Raji (cell line): Measurements from ENCODE around the gene BOK.

Experiments used
- POLR2A ChIP-seq: IDR thresholded peaks from 2 replicates; pipeline ENCODE4 v1.6.1; 2011; ENCODE audit warnings: low read depth, low read length, control low read depth; ENCODE audit not compliant: insufficient read depth

The BOK gene

GRCh38 chr2:241563981-241564595 is 5.5 kb downstream of the BOK start:
- TF ChIP-seq POLR2A = no peak

GRCh38 chr2:241564596-241565410 is 6.3 kb downstream of the BOK start:
- no peak for TF ChIP-seq POLR2A

- TF ChIP-seq POLR2A = no peak
These were observed 6.9 kb downstream of the BOK start for GRCh38 chr2:241565411-241565810.

- no peak for TF ChIP-seq POLR2A
These were observed 7.9 kb downstream of the BOK start for GRCh38 chr2:241566468-241566867.

- no peak for TF ChIP-seq POLR2A
These were observed 9.2 kb downstream of the BOK start for GRCh38 chr2:241567776-241568175.

- TF ChIP-seq POLR2A = no peak
These were observed 10.2 kb downstream of the BOK start for GRCh38 chr2:241568726-241569125.

- no peak for TF ChIP-seq POLR2A
These were observed 11.3 kb downstream of the BOK start for GRCh38 chr2:241569831-241570281.

- TF ChIP-seq POLR2A = no peak
These were observed 12.5 kb downstream of the BOK start for GRCh38 chr2:241570961-241571581.

GRCh38 chr2:241571821-241572620 is 13.5 kb downstream of the BOK start:
- TF ChIP-seq POLR2A = no peak

- TF ChIP-seq POLR2A = no peak
These were observed 15.2 kb downstream of the BOK start for GRCh38 chr2:241573741-241574140.

- no peak for TF ChIP-seq POLR2A
These were observed 16.5 kb downstream of the BOK start for GRCh38 chr2:241574911-241575623.

- no peak for TF ChIP-seq POLR2A
These were observed 17.2 kb downstream of the BOK start for GRCh38 chr2:241575624-241576292.

GRCh38 chr2:241576293-241576654 is 17.7 kb downstream of the BOK start:
- no peak for TF ChIP-seq POLR2A

GRCh38 chr2:241577413-241578122 is 19.0 kb downstream of the BOK start:
- no peak for TF ChIP-seq POLR2A

- TF ChIP-seq POLR2A = no peak
These were observed 20.7 kb downstream of the BOK start for GRCh38 chr2:241579281-241579680.
